GM19372 (cell line): ENCODE results near the gene SYPL1.

ENCODE experiments used
- ATAC-seq: cut with Tn5 transposase; IDR thresholded peaks from one replicate; pipeline ENCODE4 v1.9.1; 2021; ENCODE audit warnings: mild to moderate bottlenecking, low read depth, moderate library complexity; ENCODE audit not compliant: unreplicated experiment

Gene SYPL1

GRCh38 chr7:106124186-106124585 lies 12.1 kb upstream of the SYPL1 start:
- no peak for ATAC-seq

- ATAC-seq = no peak
Observed at GRCh38 chr7:106122713-106123112, 10.6 kb upstream of the SYPL1 start.

GRCh38 chr7:106121189-106121810 lies 9.2 kb upstream of the SYPL1 start:
- ATAC-seq = no peak

GRCh38 chr7:106120500-106120899 lies 8.4 kb upstream of the SYPL1 start:
- ATAC-seq = no peak

- no peak for ATAC-seq
Observed at GRCh38 chr7:106119719-106120118, 7.6 kb upstream of the SYPL1 start.

GRCh38 chr7:106117786-106118544 lies 5.9 kb upstream of the SYPL1 start:
- ATAC-seq = no peak

GRCh38 chr7:106116161-106116704 lies 4.1 kb upstream of the SYPL1 start:
- ATAC-seq = no peak

- ATAC-seq = no peak
Observed at GRCh38 chr7:106114716-106115383, 2.7 kb upstream of the SYPL1 start.

- no peak for ATAC-seq
Observed at GRCh38 chr7:106112972-106113421, 885 bp upstream of the SYPL1 start.

GRCh38 chr7:106111655-106112117 lies 426 bp downstream of the SYPL1 start:
- ATAC-seq = peak; percentile 28

- no peak for ATAC-seq
Observed at GRCh38 chr7:106110885-106111654, 1.0 kb downstream of the SYPL1 start.

GRCh38 chr7:106110238-106110560 lies 1.9 kb downstream of the SYPL1 start:
- no peak for ATAC-seq

GRCh38 chr7:106109521-106110237 lies 2.4 kb downstream of the SYPL1 start:
- no peak for ATAC-seq

- no peak for ATAC-seq
Observed at GRCh38 chr7:106108991-106109390, 3.1 kb downstream of the SYPL1 start.

- no peak for ATAC-seq
Observed at GRCh38 chr7:106104721-106105260, 7.3 kb downstream of the SYPL1 start.

- no peak for ATAC-seq
Observed at GRCh38 chr7:106102387-106102966, 9.6 kb downstream of the SYPL1 start.

- ATAC-seq = no peak
Observed at GRCh38 chr7:106101726-106102125, 10.4 kb downstream of the SYPL1 start.

- no peak for ATAC-seq
Observed at GRCh38 chr7:106100863-106101629, 11.1 kb downstream of the SYPL1 start.

- no peak for ATAC-seq
Observed at GRCh38 chr7:106099539-106099938, 12.6 kb downstream of the SYPL1 start.
